CD1c-positive myeloid dendritic cell (primary cell): ENCODE measurements around the gene CD69.
A peak's percentile ranks its signal among the peaks of the same experiment; 100 is the strongest.

ENCODE experiments used
- DNase-seq: peaks from one replicate; pipeline ENCODE4 v3.0.0-alpha.2; 2016; ENCODE audit errors: extremely low spot score

Gene CD69

DNA sequence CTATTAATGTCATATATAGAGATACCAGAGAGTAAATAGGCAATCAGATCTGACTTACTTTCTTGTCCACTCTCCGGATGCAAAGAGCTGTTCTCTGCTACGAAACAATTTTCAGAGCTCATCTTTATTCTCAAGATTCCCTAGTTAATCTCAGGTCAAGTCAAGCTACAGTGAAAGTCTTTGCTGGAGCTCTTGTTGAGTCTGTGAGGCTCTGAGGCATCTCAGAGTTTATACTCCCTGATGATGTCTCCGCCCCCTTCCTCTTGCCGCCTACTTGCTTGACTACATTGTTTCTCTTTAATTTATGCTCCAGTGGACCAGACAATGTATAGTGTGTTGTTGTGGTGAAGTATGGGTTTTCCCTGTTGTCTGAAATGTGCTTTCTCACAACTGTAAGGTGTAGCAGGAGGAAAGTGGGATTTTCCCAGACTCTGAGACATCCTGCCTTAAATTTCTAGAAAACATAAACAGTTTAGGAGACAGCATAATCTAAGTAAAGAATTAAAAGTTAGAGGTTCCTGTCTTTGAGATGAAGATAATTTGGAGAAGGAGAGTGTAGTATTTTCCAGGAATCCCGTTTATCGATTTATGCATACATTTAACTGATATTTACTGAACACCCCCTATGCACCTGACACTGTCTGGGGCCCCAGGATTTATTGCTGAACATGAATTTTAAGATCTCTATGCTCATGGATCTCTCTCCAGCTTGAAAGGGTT is at the start of gene CD69:
TSS of gene CD69 (minus strand) at position 203 of the 720 bp plus-strand sequence. CDS start at position 122, 81 bp downstream.
- peak; percentile 86 for DNase-seq

- DNase-seq: no peak
These were observed 49.2 kb upstream of the CD69 start for GRCh38 chr12:9809866-9810265.

DNA sequence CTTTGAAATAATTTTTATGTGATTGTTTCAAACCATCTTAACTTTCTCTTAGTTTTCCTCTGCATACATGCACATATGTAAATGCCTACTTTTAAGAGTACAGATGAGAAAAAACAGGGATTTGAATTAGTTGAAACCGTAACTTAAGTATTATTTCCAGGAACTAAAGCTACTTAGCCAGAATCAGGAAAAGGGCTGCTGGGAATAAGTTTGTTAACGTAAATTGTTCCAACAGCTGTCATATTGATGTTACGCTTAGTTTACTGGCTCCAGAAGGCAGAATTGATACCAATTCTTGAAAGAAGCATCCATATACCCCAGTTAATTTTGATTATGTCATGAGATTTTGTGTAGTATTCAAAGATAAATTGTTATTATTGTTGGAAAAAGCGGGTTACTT is 48.6 kb upstream of the CD69 start:
- no peak for DNase-seq

DNA sequence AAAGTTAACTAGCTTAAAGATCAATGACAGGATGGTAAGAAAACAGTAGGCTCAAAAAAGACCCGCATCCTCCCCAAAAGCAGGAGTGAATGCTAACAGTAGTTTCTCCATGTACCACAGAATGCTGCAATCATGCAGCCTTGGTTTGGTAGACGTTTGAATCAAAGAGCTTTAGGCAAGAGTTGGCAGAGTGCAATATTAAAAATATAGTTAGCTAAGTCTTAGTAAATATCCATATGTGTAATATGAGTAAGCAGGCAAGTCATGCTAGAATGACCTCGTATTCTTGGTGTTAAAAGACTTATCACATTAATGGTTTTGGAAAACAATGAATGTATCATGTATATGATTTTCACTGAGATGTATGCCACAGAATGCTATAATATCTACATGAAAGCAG is 47.8 kb upstream of the CD69 start:
- DNase-seq: no peak

DNA sequence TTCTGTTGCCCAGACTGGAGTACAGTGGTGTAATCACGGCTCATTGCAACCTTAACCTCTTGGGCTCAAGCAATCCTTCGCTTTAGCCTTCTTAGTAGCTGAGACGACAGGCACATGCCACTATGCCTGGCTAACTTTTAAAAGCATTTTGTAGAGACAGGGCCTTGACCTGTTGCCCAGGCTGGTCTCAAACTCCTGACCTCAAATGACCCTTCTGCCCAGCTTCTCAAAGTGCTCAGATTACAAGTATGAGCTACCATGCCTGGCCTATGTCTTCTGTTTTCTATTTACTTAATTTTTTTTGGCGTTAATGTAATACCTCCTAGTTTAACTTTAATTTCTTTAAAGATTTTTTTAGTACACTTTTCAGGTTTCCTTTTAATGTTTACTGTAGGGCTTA is 46.0 kb upstream of the CD69 start:
- DNase-seq: no peak

GRCh38 chr12:9805883-9806282 is 45.2 kb upstream of the CD69 start:
- no peak for DNase-seq

- no peak for DNase-seq
These were observed 39.3 kb upstream of the CD69 start for GRCh38 chr12:9799961-9800360.

DNA sequence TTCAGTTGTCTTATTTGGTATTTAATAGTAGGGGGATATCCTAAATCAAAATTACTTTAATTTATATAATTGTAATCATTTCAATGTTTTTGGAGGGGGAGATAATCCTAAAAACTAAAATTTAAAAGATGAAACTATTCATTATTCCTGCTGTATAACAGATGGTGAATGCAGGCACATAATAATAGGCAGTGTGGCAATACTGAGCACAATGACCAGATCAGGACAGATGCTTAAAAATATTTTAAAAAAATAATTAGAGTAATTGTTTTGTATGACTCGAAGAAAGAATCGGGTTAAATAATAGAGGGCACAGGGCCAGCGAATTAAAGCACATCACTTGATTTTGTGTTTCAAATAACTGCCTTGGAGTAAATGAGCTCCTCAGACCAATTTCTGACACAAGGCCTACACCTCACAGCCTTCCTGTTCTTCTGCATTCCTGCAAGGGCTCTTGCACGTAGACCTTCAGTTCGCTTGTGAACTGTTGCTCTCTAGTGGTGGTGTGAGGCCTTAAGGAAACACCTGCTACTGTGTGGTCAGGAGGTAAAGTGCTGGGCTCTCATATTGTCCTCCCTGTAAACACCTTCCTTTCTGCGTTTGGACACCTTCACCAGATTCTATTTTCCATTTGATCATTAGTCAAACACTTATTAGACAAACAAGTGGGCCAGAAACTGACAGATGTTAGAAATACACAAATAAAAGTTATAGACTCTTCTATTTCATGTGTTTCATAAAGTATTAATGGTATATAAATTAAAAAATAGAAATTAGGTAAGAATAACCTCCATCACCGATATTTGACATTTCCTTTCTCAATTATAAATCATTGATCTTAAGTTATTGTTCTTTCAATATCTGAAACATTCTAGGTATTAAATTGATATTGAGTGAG is 37.3 kb upstream of the CD69 start:
- peak; percentile 70 for DNase-seq

- DNase-seq: peak; percentile 64
These were observed 36.3 kb upstream of the CD69 start for GRCh38 chr12:9796971-9797370.

GRCh38 chr12:9796346-9796745 is 35.6 kb upstream of the CD69 start:
- DNase-seq: peak; percentile 23

DNA sequence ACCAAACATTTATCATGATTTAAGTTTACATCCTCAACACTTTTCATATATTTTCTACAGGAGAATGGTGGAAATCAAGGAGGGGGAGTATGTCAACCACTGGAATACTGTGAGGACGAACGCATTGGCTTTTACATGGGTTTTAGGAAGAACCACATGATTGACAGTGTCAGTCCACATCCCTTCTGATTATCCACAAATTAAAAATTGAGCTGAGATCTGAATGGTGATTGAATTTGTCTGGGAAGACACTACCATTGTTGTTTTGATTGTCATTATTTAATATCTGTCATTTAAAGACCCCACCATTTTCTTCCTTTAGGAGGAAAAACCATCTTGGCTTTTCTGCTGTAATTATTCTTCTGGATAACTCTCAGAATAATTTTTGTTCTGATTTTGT is 35.2 kb upstream of the CD69 start:
- no peak for DNase-seq

DNA sequence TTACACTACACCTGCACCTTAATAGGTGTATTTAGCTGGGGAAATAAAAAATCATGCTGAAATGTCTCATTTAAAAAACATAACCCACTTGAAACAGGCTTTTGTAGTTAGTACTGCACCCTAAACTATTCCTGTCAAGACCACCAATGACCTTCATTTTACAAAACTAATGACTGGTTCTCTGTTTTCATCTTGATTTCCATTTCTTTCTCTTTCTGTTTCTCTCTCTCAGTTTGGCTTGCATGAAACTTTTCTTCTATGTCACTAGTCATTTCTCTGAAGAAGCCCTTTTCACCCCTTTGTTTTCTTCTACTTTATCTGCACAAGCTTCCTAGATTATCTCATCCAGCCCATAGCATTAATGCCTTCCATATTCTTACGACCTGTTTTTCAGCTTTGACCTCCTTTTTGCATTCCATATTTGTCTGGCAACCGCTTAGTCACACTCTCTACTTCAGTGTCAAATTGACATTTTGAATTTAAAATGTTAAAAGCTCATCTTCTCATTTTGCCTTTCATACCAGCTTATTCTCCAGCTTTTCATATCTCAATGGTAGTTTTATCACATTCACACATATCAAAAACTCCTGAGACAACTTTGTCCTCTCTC is 33.9 kb upstream of the CD69 start:
- DNase-seq: peak; percentile 23

DNA sequence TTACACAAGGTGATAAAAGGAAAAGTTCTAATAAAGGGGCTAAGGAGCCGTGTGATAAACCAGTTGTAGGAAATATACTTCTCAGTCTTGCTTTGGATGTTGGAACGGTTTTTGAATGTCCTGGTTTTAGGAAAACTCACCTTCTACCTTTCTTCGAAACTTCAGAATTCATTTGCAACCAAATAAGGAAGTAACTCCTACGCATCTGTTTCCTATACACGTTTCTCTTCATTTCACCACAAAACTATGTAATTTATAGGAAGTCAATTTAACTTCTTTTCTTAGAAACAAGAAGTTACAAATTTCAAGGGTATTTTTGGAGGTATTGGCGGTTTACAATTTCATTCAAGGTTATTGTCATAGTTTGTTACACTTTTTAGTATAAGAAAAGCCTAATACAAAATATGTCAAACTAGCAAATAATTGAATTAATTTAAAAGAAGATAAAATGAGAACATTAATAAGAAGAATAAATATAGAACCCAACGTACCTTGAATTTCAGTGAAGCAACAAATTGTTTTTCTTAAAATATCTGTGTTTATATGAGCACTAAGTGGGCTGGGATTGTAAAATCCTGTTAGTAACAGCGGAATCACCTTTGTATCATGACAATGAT is 33.2 kb upstream of the CD69 start:
- DNase-seq: peak; percentile 93

- no peak for DNase-seq
These were observed 32.4 kb upstream of the CD69 start for GRCh38 chr12:9792961-9793617.

GRCh38 chr12:9792185-9792900 is 31.6 kb upstream of the CD69 start:
- DNase-seq: no peak

GRCh38 chr12:9786726-9787717 is 26.3 kb upstream of the CD69 start:
- no peak for DNase-seq

DNA sequence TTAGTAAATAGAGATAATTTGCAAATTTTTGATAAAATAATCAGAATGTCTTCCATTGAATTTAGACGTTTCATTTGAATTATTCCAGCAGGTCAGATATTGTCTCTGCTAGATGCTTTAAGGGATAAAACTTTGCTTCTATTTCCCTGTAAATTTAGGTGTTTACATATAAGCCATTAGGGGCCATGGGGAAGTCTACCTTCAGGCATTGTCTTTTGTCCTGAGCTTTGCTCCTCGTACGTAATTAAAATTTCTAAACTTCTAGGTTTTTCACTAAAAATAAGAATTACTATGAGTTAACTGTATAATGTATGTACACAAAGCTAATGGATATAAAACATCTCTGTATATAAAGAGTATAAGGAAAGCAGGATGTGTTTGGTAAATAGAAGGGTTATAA is 24.1 kb upstream of the CD69 start:
- DNase-seq: no peak

DNA sequence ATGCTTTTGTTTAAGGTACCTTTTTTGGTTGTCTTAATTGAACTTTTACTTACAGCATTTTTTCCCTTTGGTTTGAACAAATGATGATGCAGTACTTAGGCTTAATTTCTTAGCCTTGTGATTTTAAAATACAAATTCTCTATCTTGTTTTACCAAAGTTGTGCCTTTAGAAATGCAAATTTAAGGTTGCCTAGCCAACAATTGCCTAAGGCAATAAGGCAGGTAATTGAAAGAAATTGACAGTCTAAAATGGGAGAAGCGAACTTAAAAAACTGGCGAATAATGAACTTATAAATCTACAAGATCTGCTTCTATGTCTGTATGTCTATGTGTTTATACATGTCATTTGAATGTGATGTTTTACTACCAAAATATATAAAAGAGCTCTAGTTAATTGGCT is 23.6 kb upstream of the CD69 start:
- DNase-seq: no peak

DNA sequence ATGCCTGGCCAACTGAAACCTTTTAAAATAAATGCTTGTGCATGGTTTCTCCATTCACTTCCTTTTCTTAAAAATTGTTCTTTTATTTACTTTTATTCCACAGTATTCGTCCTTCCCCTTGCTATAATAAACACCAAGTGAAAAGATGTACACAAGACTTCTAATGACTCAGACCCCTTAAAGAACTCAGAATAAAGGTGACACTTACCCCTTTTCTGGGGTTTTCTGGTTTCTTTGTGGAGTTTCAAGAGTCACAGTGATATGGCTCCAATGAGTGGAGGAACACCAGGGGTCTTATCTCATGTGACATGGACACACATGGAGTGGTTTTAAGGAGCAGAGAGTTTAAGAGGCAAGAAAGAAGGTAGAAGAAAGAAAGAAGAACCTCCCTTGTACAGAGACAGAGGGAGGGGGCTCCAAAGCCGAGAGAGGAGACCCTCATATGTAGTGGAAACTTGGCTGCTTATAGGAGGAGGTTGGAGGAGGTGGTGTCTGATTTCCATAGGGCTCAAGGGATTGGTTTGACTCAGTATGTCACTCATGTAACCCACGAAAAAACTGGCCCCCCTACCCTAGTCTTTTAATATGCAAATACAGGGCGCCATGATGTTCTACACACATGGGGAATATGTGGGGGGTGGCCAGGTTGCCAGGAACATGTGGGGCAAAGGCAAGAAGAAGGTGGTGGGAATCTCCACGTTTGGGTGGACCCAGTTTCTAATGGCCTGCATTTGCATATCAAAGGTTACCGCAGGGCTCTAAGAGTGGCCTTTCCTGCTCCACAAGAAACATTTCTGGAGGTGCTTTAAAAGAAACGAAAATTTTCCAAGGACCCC is 22.1 kb upstream of the CD69 start:
- DNase-seq: no peak
